GM12873 (cell line): ENCODE measurements around the gene COL12A1.

Experiments used
- TF ChIP-seq, protein P1 (sequence below): IDR thresholded peaks from 2 replicates; pipeline ENCODE4 v1.5.1; 2012; ENCODE audit warnings: low read depth, mild to moderate bottlenecking, moderate library complexity, low read length, control low read depth; ENCODE audit not compliant: insufficient read depth; ENCODE audit errors: missing control alignments

COL12A1 gene

GRCh38 chr6:75117701-75118100, 88.2 kb downstream of the COL12A1 start:
- TF ChIP-seq, protein P1, sequence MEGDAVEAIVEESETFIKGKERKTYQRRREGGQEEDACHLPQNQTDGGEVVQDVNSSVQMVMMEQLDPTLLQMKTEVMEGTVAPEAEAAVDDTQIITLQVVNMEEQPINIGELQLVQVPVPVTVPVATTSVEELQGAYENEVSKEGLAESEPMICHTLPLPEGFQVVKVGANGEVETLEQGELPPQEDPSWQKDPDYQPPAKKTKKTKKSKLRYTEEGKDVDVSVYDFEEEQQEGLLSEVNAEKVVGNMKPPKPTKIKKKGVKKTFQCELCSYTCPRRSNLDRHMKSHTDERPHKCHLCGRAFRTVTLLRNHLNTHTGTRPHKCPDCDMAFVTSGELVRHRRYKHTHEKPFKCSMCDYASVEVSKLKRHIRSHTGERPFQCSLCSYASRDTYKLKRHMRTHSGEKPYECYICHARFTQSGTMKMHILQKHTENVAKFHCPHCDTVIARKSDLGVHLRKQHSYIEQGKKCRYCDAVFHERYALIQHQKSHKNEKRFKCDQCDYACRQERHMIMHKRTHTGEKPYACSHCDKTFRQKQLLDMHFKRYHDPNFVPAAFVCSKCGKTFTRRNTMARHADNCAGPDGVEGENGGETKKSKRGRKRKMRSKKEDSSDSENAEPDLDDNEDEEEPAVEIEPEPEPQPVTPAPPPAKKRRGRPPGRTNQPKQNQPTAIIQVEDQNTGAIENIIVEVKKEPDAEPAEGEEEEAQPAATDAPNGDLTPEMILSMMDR: no peak

DNA sequence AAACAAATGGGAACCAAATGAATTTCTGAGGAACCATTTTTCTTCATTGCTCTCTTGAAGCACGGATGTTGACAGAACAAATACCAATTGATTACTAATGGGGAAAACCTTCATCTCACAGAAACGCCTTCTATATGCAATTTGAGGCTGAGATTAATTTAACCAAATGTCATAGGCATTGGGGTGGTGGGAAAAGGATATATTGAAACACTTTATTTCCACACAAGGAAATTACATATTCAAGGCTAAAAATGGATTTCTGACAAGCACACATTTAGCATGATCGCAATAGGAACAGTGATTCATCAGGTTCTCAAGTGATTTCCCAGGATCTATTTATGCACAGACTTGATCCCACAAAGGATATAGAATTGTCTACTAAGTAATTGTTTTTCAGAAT, 88.9 kb downstream of the COL12A1 start:
- TF ChIP-seq, protein P1: no peak

- TF ChIP-seq, protein P1: no peak
Observed at GRCh38 chr6:75115481-75115880, 90.4 kb downstream of the COL12A1 start.

- TF ChIP-seq, protein P1: no peak
Observed at GRCh38 chr6:75114806-75115205, 91.0 kb downstream of the COL12A1 start.

GRCh38 chr6:75114195-75114594, 91.7 kb downstream of the COL12A1 start:
- TF ChIP-seq, protein P1: no peak

DNA sequence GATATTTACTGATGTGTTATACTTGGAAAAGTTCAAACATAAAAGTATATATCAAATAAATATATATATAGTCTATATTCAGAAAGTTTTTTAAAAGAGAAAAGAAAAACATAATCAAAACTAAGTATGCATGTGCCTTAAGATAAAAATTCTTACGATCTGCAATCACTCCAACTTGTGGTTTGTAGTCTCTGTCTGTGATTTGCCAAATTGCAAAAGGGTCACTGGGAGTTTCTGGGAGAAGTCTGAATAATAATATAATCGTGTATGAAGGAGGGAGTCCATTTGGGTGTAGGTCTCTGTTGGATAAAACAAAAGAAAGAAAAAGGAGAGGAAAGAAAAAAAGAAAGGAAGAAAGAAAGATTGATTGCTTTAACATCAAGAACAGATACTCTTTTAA, 92.4 kb downstream of the COL12A1 start:
- TF ChIP-seq, protein P1: no peak

- TF ChIP-seq, protein P1: no peak
Observed at GRCh38 chr6:75109765-75110164, 96.1 kb downstream of the COL12A1 start.
